Small intestine (tissue), 7 donors: ENCODE measurements around the gene SFXN5. TPM values are rescaled to one million over a fixed set of nuclear protein-coding genes. Genes with fewer than 3 reads are reported as not detected.

Experiments
- DNase-seq, 2 donors: peaks; one replicate each; pipeline versions ENCODE4 v3.0.0 to v3.0.0-alpha.2; 2013
- FAIRE-seq: peaks from 2 replicates; lab custom pipeline; 2012; peaks lifted over from hg19 to GRCh38; lab: Jason Lieb, UNC
- H3K27ac ChIP-seq, 3 donors: one replicate each; pipeline ENCODE4 v1.5.1; 2013; ENCODE audit warnings: low read length in 2 of 3, mild to moderate bottlenecking in 2 of 3, control low read depth in 1 of 3, inconsistent platforms in 1 of 3, low read depth in 1 of 3, moderate library complexity in 1 of 3
- H3K27me3 ChIP-seq, 3 donors: one replicate each; pipeline ENCODE4 v1.6.1; 2013; ENCODE audit warnings: low read length in 3 of 3, inconsistent platforms in 1 of 3; ENCODE audit not compliant: control insufficient read depth in 3 of 3, insufficient read depth in 3 of 3
- H3K36me3 ChIP-seq, 3 donors: one replicate each; pipeline ENCODE4 v1.6.1; 2013; ENCODE audit warnings: low read length in 3 of 3, inconsistent platforms in 1 of 3, low read depth in 1 of 3, mild to moderate bottlenecking in 1 of 3, moderate library complexity in 1 of 3; ENCODE audit not compliant: control insufficient read depth in 3 of 3, insufficient read depth in 2 of 3
- H3K4me1 ChIP-seq, 3 donors: one replicate each; pipeline ENCODE4 v1.6.1; 2013; ENCODE audit warnings: low read length in 2 of 3, inconsistent platforms in 1 of 3, low read depth in 1 of 3, mild to moderate bottlenecking in 1 of 3, moderate library complexity in 1 of 3; ENCODE audit not compliant: control insufficient read depth in 3 of 3, insufficient read depth in 2 of 3
- H3K4me3 ChIP-seq, 3 donors: one replicate each; pipeline ENCODE4 v1.5.1; 2013; ENCODE audit warnings: low read length in 3 of 3, control low read depth in 1 of 3, inconsistent platforms in 1 of 3, low read depth in 1 of 3, mild to moderate bottlenecking in 1 of 3, moderate library complexity in 1 of 3
- H3K9me3 ChIP-seq, 2 donors: one replicate each; pipeline ENCODE4 v1.6.1; 2013; ENCODE audit warnings: low read depth in 1 of 2, low read length in 1 of 2; ENCODE audit not compliant: control insufficient read depth in 2 of 2, insufficient read depth in 1 of 2
- WGBS, 3 donors: extraction: QIAGEN DNeasy Blood & Tissue Kit; methylation state at CpG; one replicate each; pipeline ENCODE4 v1.1.7; 2013; 5-methylcytosine and 5-hydroxymethylcytosine counted together
- polyA plus RNA-seq, 4 donors: library from polyadenylated mRNA; stranded (reverse) in 3 of 4; unstranded in 1 of 4; fragments of 200-250 nt in 3 of 4; fragments of 120-200 nt in 1 of 4; gene quantifications; one replicate each; pipeline versions ENCODE4 v1.2.1 to v1.2.3, GENCODE V29; 2013
- donor health status: healthy with polysubstance abuse.
- donor health status: control.
- donor health status: control.
- donor health status: Bipolar disorder and iron deficiency.
- donor health status: healthy.

Gene SFXN5
- polyA plus RNA-seq, 4 donors = 5.4 to 28.5 (median 9.8) TPM

DNA sequence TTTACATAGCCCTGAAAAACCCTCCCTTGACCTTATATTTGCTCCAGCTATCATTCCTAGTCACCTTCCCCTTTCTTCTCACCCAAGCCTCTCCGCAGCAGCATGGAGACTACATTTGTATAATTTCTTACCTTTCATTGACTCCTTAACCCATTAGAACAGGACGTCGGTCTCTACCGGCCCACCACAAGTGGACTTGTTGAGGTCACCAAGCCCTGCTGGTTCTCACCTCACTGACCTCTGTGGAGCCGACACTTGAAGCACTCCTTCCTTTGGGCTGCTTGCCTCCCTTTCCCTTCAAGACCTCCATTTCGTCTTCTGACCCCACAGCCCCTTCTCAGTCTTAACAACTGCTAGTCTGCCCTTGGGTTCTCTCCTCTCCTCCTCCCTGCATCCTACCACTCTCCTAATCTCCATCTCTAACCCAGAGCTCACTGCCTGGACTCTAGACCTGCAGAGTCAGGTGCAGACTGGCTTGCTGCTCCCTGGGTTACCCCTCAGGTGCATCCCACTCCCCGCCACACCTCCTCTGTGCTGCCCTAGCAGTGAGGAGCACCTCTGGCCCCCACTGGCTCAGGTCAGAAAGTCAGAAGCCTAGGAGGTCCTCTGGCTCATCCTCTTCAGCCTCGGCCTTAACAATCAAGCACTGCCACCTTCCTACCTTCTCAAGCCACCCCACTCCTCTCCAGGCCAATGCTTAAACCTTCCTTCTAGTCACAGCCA lies 5.3 kb upstream of the SFXN5 start:
- no peak for DNase-seq
- Histone ChIP-seq H3K27me3 (no peaks in the 10 kb centered on the region), H3K4me1 (no peaks in the 10 kb centered on the region), H3K4me3 (no peak overlapping the region), H3K27ac (no peak overlapping the region), H3K36me3 (peaks cover 0 to 76% (median 0%) of the 10 kb centered on the region in 3 donors), H3K9me3 (no peaks in the 10 kb centered on the region)
- 86 to 90% (median 89%) methylated on average over 8 of the region's 8 CpGs for WGBS, 3 donors
- no peak for FAIRE-seq

DNA sequence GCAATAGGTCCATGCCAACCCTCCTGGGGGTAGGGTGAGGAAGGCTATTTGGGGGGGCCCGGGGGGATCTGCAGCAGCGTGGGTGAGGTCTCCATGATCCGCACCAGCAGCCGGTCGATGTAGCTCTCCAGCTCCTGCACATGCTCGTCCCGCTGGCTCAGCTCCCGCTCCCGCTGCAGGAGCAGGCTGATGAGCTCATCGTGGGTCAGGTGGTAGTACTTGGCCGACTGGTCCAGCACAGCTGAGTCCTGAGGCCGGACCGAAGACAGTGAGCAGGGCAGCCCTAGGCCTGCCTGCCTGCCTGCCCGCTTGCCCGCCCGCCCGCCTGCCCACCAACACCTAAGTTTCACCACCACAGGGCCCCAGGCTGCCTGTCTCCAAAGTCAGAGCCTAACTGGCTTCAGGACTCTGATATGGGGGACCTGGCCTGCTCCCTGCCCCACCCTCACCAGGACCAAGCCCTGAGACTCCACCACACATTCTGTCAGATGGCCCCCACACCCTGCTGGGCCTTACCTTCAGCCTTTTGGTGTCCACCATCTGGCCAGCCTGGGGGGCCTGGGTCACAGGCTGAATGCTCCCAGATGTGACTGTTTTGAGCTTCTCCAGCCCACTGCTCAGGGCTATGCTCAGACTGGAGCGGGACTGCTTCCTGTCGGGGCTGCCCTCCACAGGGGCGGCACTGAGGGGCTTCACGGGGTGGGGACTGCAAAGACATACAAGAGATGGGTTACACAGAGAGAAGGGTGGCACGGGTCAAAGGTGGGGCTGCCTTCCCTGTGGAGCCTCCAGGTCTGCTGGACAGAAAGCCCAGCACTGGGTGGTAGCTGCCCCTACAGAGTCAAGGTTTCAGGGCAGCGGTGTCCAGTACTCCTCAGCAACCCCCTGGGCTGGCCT lies 4.2 kb upstream of the SFXN5 start:
- DNase-seq (no peak), FAIRE-seq (no peak)
- Histone ChIP-seq H3K27ac (no peak overlapping the region), H3K4me3 (no peak overlapping the region), H3K36me3 (peaks cover 0 to 67% (median 0%) of the 10 kb centered on the region in 3 donors), H3K4me1 (no peaks in the 10 kb centered on the region), H3K27me3 (no peaks in the 10 kb centered on the region), H3K9me3 (no peaks in the 10 kb centered on the region)
- WGBS, 3 donors = 85 to 92% (median 88%) methylated on average over 23 of the region's 23 CpGs

- H3K36me3 ChIP-seq = peaks cover 0 to 53% (median 0%) of the 10 kb centered on the region in 3 donors
- H3K9me3 ChIP-seq = no peaks in the 10 kb centered on the region
- FAIRE-seq = no peak
- no peak overlapping the region for H3K27ac ChIP-seq
- peaks cover 0 to 4% (median 0%) of the 10 kb centered on the region in 3 donors for H3K4me1 ChIP-seq
- no peak overlapping the region for H3K4me3 ChIP-seq
- no peak for DNase-seq
- 84 to 86% (median 86%) methylated on average over 13 of the region's 13 CpGs for WGBS, 3 donors
- H3K27me3 ChIP-seq = no peaks in the 10 kb centered on the region
Observed at GRCh38 chr2:73074110-73075069, 2.9 kb upstream of the SFXN5 start.

- Histone ChIP-seq H3K4me1 (peaks cover 0 to 7% (median 0%) of the 10 kb centered on the region in 3 donors), H3K9me3 (no peaks in the 10 kb centered on the region), H3K27ac (no peak overlapping the region), H3K36me3 (peaks cover 0 to 41% (median 0%) of the 10 kb centered on the region in 3 donors), H3K27me3 (no peaks in the 10 kb centered on the region), H3K4me3 (peak overlapping the region in 2 of 3 donors; percentile 97 to 98)
- no peak for FAIRE-seq
- DNase-seq = peak in 1 of 2 donors; percentile 4
- 90 to 96% (median 95%) methylated on average over 1 of the region's 1 CpG for WGBS, 3 donors
Observed at GRCh38 chr2:73072416-73072815, 904 bp upstream of the SFXN5 start.

- Histone ChIP-seq H3K4me1 (peaks cover 0 to 7% (median 0%) of the 10 kb centered on the region in 3 donors), H3K27ac (peak overlapping the region; percentile 35 to 99 (median 98)), H3K4me3 (peak overlapping the region; percentile 93 to 98 (median 97)), H3K36me3 (peaks cover 0 to 39% (median 0%) of the 10 kb centered on the region in 3 donors), H3K27me3 (no peaks in the 10 kb centered on the region), H3K9me3 (no peaks in the 10 kb centered on the region)
- no peak for FAIRE-seq
- 9 to 14% (median 9%) methylated on average over 11 of the region's 11 CpGs for WGBS, 3 donors
- DNase-seq = peak in 1 of 2 donors; percentile 42
Observed at GRCh38 chr2:73072129-73072395, 550 bp upstream of the SFXN5 start.

GRCh38 chr2:73070643-73071359 lies 711 bp downstream of the SFXN5 start:
- Histone ChIP-seq H3K36me3 (peaks cover 0 to 28% (median 0%) of the 10 kb centered on the region in 3 donors), H3K27me3 (no peaks in the 10 kb centered on the region), H3K4me3 (peak overlapping the region; percentile 72 to 98 (median 97)), H3K4me1 (peaks cover 0 to 7% (median 0%) of the 10 kb centered on the region in 3 donors), H3K9me3 (no peaks in the 10 kb centered on the region), H3K27ac (peak overlapping the region; percentile 84 to 99 (median 98))
- FAIRE-seq = no peak
- 0 to 1% (median 0%) methylated on average over 70 to 83 of the region's 83 CpGs for WGBS, 3 donors
- no peak for DNase-seq

DNA sequence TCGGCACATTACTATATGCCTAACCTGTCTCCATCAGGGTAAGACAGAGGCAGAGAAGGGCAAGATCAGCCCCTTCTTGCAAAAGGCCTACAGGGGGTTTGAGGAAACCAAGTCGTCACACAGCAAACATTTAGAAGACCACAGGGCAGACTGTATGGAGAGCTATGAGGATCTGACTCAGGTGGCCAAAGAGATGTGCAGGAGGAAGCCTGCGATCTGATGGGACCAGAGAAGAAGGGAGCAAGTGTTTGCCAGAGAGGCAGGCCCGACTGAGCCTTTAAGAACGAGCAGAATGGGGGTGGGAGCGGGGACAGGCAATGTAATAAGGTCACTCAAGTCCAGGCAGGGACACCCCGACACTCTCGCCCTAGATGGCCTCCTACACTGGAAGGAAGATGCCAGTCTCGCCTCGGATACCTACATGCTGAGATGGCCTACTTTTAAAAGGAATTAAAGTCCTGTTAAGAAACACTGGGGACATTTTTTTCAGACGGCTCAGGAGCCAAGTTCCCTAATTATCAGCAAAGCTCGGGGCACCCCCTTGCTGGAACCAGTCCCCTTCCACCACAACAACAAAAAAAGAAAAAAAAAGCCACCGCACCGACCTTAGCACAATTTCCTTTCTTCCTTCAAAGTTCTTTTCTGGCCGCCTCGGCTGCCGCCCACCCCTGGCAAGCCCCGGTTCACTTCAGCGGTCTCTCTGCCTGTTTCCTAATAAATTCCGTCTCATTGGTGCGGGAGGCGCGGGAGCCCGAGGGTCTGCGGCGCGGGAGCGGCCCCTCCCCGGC lies 1.5 kb downstream of the SFXN5 start:
- H3K9me3 ChIP-seq = no peaks in the 10 kb centered on the region
- peaks cover 0 to 7% (median 0%) of the 10 kb centered on the region in 3 donors for H3K4me1 ChIP-seq
- peak overlapping the region; percentile 72 to 98 (median 97) for H3K4me3 ChIP-seq
- H3K27me3 ChIP-seq = no peaks in the 10 kb centered on the region
- no peak for FAIRE-seq
- peak; percentile 28 to 31 for DNase-seq
- H3K36me3 ChIP-seq = peaks cover 0 to 20% (median 0%) of the 10 kb centered on the region in 3 donors
- peak overlapping the region in 2 of 3 donors; percentile 84 to 99 for H3K27ac ChIP-seq
- WGBS, 3 donors = 6 to 15% (median 11%) methylated on average over 29 of the region's 29 CpGs
